K562 (cell line): Measurements from ENCODE around the gene BHLHE40. TPM values are rescaled to one million over a fixed set of nuclear protein-coding genes. Genes with fewer than 3 reads are reported as not detected.

Source experiments
- ARNT ChIP-seq, 2 experiments: fragments of 450-650 bp; IDR thresholded peaks; 2 replicates each; pipeline ENCODE4 v1.6.1; 2016; ENCODE audit warnings: mild to moderate bottlenecking in 1 of 2
- GATAD2A ChIP-seq: fragments of 450-650 bp; IDR thresholded peaks from 2 replicates; pipeline ENCODE4 v1.6.1; 2017
- HLTF ChIP-seq: fragments of 450-650 bp; IDR thresholded peaks from 2 replicates; pipeline ENCODE4 v1.6.1; 2016
- ILF3 ChIP-seq: fragments of 450-650 bp; IDR thresholded peaks from 2 replicates; pipeline ENCODE4 v1.6.1; 2018; ENCODE audit warnings: antibody characterized with exemption, mild to moderate bottlenecking, moderate library complexity, borderline replicate concordance
- NFE2 ChIP-seq: IDR thresholded peaks from 2 replicates; pipeline ENCODE4 v1.6.1; 2014; ENCODE audit warnings: antibody characterized with exemption, low read depth
- NONO ChIP-seq, 2 experiments: fragments of 200-400 bp in 1 of 2; fragments of 450-650 bp in 1 of 2; formaldehyde crosslinking in 1 of 2; IDR thresholded peaks; 2 replicates each; pipeline ENCODE4 v1.6.1; 2017; ENCODE audit warnings: low read depth in 2 of 2, mild to moderate bottlenecking in 2 of 2, moderate library complexity in 2 of 2, low read length in 1 of 2
- NR2C2 ChIP-seq, 2 experiments: fragments of 200-800 bp in 1 of 2; sonication (Bioruptor generic) in 1 of 2; sonication (generic) in 1 of 2; formaldehyde crosslinking in 1 of 2; IDR thresholded peaks; 2 replicates each; pipeline versions ENCODE4 v1.6.1 to v1.8.0; 2016 to 2022; ENCODE audit warnings: mild to moderate bottlenecking in 1 of 2, missing compliant biosample characterization in 1 of 2, missing genetic modification characterization in 1 of 2, missing genetic modification reagents in 1 of 2
- NUFIP1 ChIP-seq: fragments of 450-650 bp; IDR thresholded peaks from 2 replicates; pipeline ENCODE4 v1.6.1; 2018; ENCODE audit not compliant: partially characterized antibody
- POLR2H ChIP-seq: IDR thresholded peaks from 2 replicates; pipeline ENCODE4 v1.6.1; 2016; ENCODE audit warnings: missing genetic modification characterization, low read depth, mild to moderate bottlenecking, control low read depth, missing compliant biosample characterization, moderate library complexity
- SIRT6 ChIP-seq: IDR thresholded peaks from one replicate; pipeline ENCODE4 v1.6.1; 2012; ENCODE audit warnings: low read depth, mild to moderate bottlenecking, control low read depth, inconsistent platforms, low read length, moderate library complexity
- SNRNP70 ChIP-seq: fragments of 200-400 bp; formaldehyde crosslinking; optimal IDR thresholded peaks from 2 replicates; pipeline ENCODE3; 2017; ENCODE audit warnings: low read depth, low read length
- TAF15 ChIP-seq: fragments of 200-400 bp; formaldehyde crosslinking; IDR thresholded peaks from 2 replicates; pipeline ENCODE4 v1.6.1; 2017; ENCODE audit warnings: mild to moderate bottlenecking, low read depth, low read length, moderate library complexity
- TGIF2 ChIP-seq: sonication (generic); formaldehyde crosslinking; IDR thresholded peaks from 2 replicates; pipeline ENCODE4 v1.8.1; 2022; ENCODE audit warnings: mild to moderate bottlenecking, missing genetic modification reagents, moderate library complexity
- ZNF212 ChIP-seq: fragments of 450-650 bp; formaldehyde crosslinking; IDR thresholded peaks from 2 replicates; pipeline ENCODE4 v1.4.0; 2020; ENCODE audit warnings: mild to moderate bottlenecking
- ZNF589 ChIP-seq: fragments of 200-800 bp; sonication (Bioruptor generic); IDR thresholded peaks from 2 replicates; pipeline ENCODE4 v1.6.1; 2016; ENCODE audit warnings: low read depth, missing genetic modification characterization, missing compliant biosample characterization
- polyA plus RNA-seq, 8 experiments: library from polyadenylated mRNA; depleted of rRNA in 4 of 8; stranded (reverse) in 5 of 8; unstranded in 3 of 8; fragments of >200 nt; fragmentation: Nextera tagmentation in 2 of 8; fragmentation: Illumina TruSeq in 1 of 8; extraction: Ambion mirVana in 2 of 8; extraction: Trizol in 1 of 8; gene quantifications; 2 replicates each; pipeline versions ENCODE4 v1.2.1 to v1.2.3, GENCODE V29; 2011 to 2014; ENCODE audit warnings: inconsistent platforms in 1 of 8, missing spikeins in 1 of 8
- total RNA-seq, 7 experiments: library from RNA; depleted of rRNA in 6 of 7; stranded (reverse); fragments of >200 nt in 6 of 7; fragmentation: Illumina TruSeq in 2 of 7; extraction: Trizol in 2 of 7; gene quantifications; 2 replicates each; pipeline versions ENCODE4 v1.2.1 to v1.2.3, GENCODE V29; 2011 to 2021; ENCODE audit warnings: low replicate concordance in 1 of 7
- TF ChIP-seq, protein P1 (sequence below): fragments of 450-650 bp; IDR thresholded peaks from 2 replicates; pipeline ENCODE4 v1.6.1; 2017; ENCODE audit warnings: mild to moderate bottlenecking, moderate library complexity
- TF ChIP-seq, protein P2 (sequence below): fragments of 250-450 bp; sonication (Bioruptor Pico); IDR thresholded peaks from 2 replicates; pipeline ENCODE4 v1.8.0; 2021; ENCODE audit warnings: moderate library complexity, mild to moderate bottlenecking, inconsistent platforms
- TF ChIP-seq, protein P3 (sequence below), 2 experiments: IDR thresholded peaks; 2 replicates each; pipeline ENCODE4 v1.6.1; 2011; ENCODE audit warnings: borderline replicate concordance in 1 of 2, control low read depth in 1 of 2, low read depth in 1 of 2, low read length in 1 of 2, mild to moderate bottlenecking in 1 of 2, mixed read lengths in 1 of 2, moderate library complexity in 1 of 2; ENCODE audit not compliant: insufficient read depth in 1 of 2, insufficient read length in 1 of 2, poor library complexity in 1 of 2, severe bottlenecking in 1 of 2; ENCODE audit errors: extremely low read depth in 1 of 2
- TF ChIP-seq, protein P4 (sequence below): fragments of 450-650 bp; formaldehyde crosslinking; IDR thresholded peaks from 2 replicates; pipeline ENCODE4 v1.4.0; 2020; ENCODE audit warnings: mild to moderate bottlenecking, moderate library complexity

The BHLHE40 gene
- total and polyA plus RNA-seq, 9 of the 15 experiments (the other 6 are each of a cell fraction or from before 2014, with no cell fraction given) = 12.0 to 83.9 (median 31.4) TPM

DNA sequence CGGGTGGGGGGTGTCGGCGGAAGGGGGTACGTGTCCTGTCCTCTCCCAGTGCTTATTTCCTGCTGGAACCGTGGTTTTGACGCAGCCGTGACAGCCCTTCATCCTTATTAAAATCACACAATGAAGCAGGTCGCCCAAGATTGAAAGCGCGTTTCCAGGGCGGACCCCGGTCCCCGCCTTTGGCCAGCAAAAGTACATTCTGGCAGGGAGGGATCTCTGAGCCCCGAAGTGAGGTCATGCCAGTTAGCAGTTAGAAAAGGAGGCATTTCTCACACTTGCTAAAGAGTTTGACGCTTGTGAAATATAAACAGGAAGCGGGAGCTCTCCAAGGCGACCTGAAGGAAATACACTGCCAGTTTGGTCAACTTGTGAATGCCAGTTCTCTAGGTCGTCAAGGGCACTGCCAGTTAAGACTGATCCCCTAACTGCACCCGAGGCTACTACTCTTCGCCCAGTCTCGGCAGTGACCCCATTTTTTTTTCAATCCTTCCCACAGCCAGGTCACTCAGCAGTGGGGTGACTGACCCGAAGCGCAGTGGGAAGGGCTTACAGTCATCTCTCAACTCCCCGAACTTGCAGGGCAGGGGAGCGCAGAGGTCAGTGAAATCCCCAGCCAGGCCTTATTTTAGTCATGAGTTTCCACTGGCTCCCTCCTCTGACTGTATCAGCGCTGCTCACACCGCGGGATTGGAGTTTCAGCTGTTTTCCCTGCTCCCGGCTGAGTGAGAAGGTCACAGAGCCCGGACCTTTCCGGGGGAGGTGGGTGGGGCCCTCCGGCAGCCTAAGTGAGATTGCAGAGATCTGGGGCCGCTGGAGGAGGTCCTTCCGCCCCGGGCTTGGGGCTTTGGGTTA is 2.0 kb upstream of the BHLHE40 start (continued):
- TF ChIP-seq TGIF2 (CRISPR knock-in tag) = no peak
- no peak for TF ChIP-seq NONO (IDR thresholded peaks at IDR 0.05; ENCODE audit: low read depth in 2 of 2, low read length in 1 of 2)
- TF ChIP-seq ZNF212 (CRISPR knock-in tag) = peak; percentile 33; the same call in 1 of the 2 replicates
- peak; percentile 43; the same call in 1 of the 2 replicates for TF ChIP-seq NFE2
- peak in 1 of 2 experiments; percentile 31; a peak in 1 of 4 replicates for TF ChIP-seq ARNT (IDR thresholded peaks at IDR 0.05)
- TF ChIP-seq, protein P1, sequence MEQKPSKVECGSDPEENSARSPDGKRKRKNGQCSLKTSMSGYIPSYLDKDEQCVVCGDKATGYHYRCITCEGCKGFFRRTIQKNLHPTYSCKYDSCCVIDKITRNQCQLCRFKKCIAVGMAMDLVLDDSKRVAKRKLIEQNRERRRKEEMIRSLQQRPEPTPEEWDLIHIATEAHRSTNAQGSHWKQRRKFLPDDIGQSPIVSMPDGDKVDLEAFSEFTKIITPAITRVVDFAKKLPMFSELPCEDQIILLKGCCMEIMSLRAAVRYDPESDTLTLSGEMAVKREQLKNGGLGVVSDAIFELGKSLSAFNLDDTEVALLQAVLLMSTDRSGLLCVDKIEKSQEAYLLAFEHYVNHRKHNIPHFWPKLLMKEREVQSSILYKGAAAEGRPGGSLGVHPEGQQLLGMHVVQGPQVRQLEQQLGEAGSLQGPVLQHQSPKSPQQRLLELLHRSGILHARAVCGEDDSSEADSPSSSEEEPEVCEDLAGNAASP = no peak
- TF ChIP-seq NR2C2 (CRISPR knock-in tag; IDR thresholded peaks at IDR 0.05) = no peak; the same call in 1 of the 2 replicates
- TF ChIP-seq NR2C2 (tag; IDR thresholded peaks at IDR 0.05) = no peak
- TF ChIP-seq, protein P2, sequence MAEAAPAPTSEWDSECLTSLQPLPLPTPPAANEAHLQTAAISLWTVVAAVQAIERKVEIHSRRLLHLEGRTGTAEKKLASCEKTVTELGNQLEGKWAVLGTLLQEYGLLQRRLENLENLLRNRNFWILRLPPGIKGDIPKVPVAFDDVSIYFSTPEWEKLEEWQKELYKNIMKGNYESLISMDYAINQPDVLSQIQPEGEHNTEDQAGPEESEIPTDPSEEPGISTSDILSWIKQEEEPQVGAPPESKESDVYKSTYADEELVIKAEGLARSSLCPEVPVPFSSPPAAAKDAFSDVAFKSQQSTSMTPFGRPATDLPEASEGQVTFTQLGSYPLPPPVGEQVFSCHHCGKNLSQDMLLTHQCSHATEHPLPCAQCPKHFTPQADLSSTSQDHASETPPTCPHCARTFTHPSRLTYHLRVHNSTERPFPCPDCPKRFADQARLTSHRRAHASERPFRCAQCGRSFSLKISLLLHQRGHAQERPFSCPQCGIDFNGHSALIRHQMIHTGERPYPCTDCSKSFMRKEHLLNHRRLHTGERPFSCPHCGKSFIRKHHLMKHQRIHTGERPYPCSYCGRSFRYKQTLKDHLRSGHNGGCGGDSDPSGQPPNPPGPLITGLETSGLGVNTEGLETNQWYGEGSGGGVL = no peak
- TF ChIP-seq, protein P3, sequence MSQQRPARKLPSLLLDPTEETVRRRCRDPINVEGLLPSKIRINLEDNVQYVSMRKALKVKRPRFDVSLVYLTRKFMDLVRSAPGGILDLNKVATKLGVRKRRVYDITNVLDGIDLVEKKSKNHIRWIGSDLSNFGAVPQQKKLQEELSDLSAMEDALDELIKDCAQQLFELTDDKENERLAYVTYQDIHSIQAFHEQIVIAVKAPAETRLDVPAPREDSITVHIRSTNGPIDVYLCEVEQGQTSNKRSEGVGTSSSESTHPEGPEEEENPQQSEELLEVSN (IDR thresholded peaks at IDR 0.05; ENCODE audit: borderline replicate concordance in 1 of 2, extremely low read depth in 1 of 2, insufficient read depth in 1 of 2, insufficient read length in 1 of 2, low read depth in 1 of 2, low read length in 1 of 2, poor library complexity in 1 of 2, severe bottlenecking in 1 of 2) = peak; percentile 22 to 65
- no peak for TF ChIP-seq NUFIP1
- TF ChIP-seq SIRT6 = no peak
- no peak for TF ChIP-seq ILF3
- no peak for TF ChIP-seq GATAD2A
- TF ChIP-seq POLR2H = no peak
- TF ChIP-seq SNRNP70 = no peak
- no peak for TF ChIP-seq TAF15
- TF ChIP-seq, protein P4, sequence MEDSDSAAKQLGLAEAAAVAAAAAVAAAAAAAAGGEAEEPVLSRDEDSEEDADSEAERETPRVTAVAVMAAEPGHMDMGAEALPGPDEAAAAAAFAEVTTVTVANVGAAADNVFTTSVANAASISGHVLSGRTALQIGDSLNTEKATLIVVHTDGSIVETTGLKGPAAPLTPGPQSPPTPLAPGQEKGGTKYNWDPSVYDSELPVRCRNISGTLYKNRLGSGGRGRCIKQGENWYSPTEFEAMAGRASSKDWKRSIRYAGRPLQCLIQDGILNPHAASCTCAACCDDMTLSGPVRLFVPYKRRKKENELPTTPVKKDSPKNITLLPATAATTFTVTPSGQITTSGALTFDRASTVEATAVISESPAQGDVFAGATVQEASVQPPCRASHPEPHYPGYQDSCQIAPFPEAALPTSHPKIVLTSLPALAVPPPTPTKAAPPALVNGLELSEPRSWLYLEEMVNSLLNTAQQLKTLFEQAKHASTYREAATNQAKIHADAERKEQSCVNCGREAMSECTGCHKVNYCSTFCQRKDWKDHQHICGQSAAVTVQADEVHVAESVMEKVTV (CRISPR knock-in tag) = peak; percentile 52
- TF ChIP-seq ZNF589 (CRISPR knock-in tag) = no peak
- TF ChIP-seq HLTF = peak; percentile 70; the same call in 1 of the 2 replicates
